Glutamatergic neuron (in vitro differentiated cells): ENCODE data around the gene TOMM7. TPM values are rescaled to one million over a fixed set of nuclear protein-coding genes. Genes with fewer than 3 reads are reported as not detected.

Experiments
- DNase-seq: peaks from one replicate; pipeline ENCODE4 v3.0.0; 2022
- H3K27ac Mint-ChIP-seq: one replicate; pipeline ENCODE4 v1.8.0; 2020; ENCODE audit warnings: mild to moderate bottlenecking, mixed read lengths, inconsistent platforms; ENCODE audit not compliant: unreplicated experiment
- H3K27me3 Mint-ChIP-seq: one replicate; pipeline ENCODE4 v1.8.0; 2020; ENCODE audit warnings: mild to moderate bottlenecking, moderate library complexity, mixed read lengths, inconsistent platforms; ENCODE audit not compliant: unreplicated experiment
- H3K36me3 Mint-ChIP-seq: one replicate; pipeline ENCODE4 v1.8.0; 2020; ENCODE audit warnings: mild to moderate bottlenecking, mixed read lengths, inconsistent platforms; ENCODE audit not compliant: unreplicated experiment
- H3K4me1 Mint-ChIP-seq: one replicate; pipeline ENCODE4 v1.8.0; 2020; ENCODE audit warnings: mild to moderate bottlenecking, low read depth, mixed read lengths, inconsistent platforms; ENCODE audit not compliant: unreplicated experiment
- H3K4me3 Mint-ChIP-seq: one replicate; pipeline ENCODE4 v1.8.0; 2020; ENCODE audit warnings: mild to moderate bottlenecking, mixed read lengths, inconsistent platforms; ENCODE audit not compliant: unreplicated experiment
- H3K9me3 Mint-ChIP-seq: one replicate; pipeline ENCODE4 v1.8.0; 2020; ENCODE audit warnings: mild to moderate bottlenecking, moderate library complexity, mixed read lengths, inconsistent platforms; ENCODE audit not compliant: unreplicated experiment
- CTCF ChIP-seq: fragments of 200-600 bp; sonication (generic); IDR thresholded peaks from one replicate; pipeline ENCODE4 v1.5.0; 2021; ENCODE audit not compliant: partially characterized antibody, unreplicated experiment
- long read RNA-seq: library from polyadenylated mRNA; unstranded; transcript quantifications from one replicate; pipeline ENCODE4 v2.0.0, GENCODE V29; 2020; ENCODE audit not compliant: unreplicated experiment
- total RNA-seq: library from RNA; stranded (reverse); fragmentation: NEBNext Ultra II Directional; extraction: Animal tissue kit (Norgen Biotek cat#: 25700); gene quantifications from one replicate; pipeline ENCODE4 v1.2.1, GENCODE V29; 2021; ENCODE audit not compliant: unreplicated experiment

TOMM7 gene
- 111 TPM for total RNA-seq
- long read RNA-seq, transcript TOMM7-201 (3 exons, 778 nt) = major isoform, 109 of 111 reads
- long read RNA-seq, partial matches to known transcripts = 0 of 111 reads
- long read RNA-seq, other reads (novel, unspliced or antisense) = 2 of 111 reads

- peak within 1 kb of the TSS; percentile 96 for H3K27ac Mint-ChIP-seq
- H3K4me3 Mint-ChIP-seq = peak within 1 kb of the TSS; percentile 99
- no peaks in the 10 kb centered on the region for H3K36me3 Mint-ChIP-seq
- DNase-seq = peak; percentile 89
- TF ChIP-seq CTCF = peak; percentile 64
- H3K9me3 Mint-ChIP-seq = peaks cover 4% of the 10 kb centered on the region
- peaks cover 9% of the 10 kb centered on the region for H3K4me1 Mint-ChIP-seq
- peaks cover 2% of the 10 kb centered on the region for H3K27me3 Mint-ChIP-seq
These were observed at the start of gene TOMM7 for GRCh38 chr7:22822486-22823141. TOMM7 (minus strand) TSS chr7:22822849; CDS start chr7:22822779, 70 bp downstream.

GRCh38 chr7:22872096-22872807 is 49.6 kb upstream of the TOMM7 start:
- H3K27ac Mint-ChIP-seq = peak overlapping the region; percentile 7
- peaks cover 5% of the 10 kb centered on the region for H3K9me3 Mint-ChIP-seq
- H3K36me3 Mint-ChIP-seq = peaks cover 4% of the 10 kb centered on the region
- no peak for DNase-seq
- H3K27me3 Mint-ChIP-seq = peaks cover 2% of the 10 kb centered on the region
- TF ChIP-seq CTCF = no peak
- H3K4me1 Mint-ChIP-seq = peaks cover 22% of the 10 kb centered on the region
- H3K4me3 Mint-ChIP-seq = no peak overlapping the region

- no peak overlapping the region for H3K4me3 Mint-ChIP-seq
- H3K27ac Mint-ChIP-seq = peak overlapping the region; percentile 7
- DNase-seq = no peak
- peaks cover 17% of the 10 kb centered on the region for H3K4me1 Mint-ChIP-seq
- H3K27me3 Mint-ChIP-seq = peaks cover 2% of the 10 kb centered on the region
- no peak for TF ChIP-seq CTCF
- H3K9me3 Mint-ChIP-seq = peaks cover 5% of the 10 kb centered on the region
- H3K36me3 Mint-ChIP-seq = peaks cover 4% of the 10 kb centered on the region
These were observed 49.0 kb upstream of the TOMM7 start for GRCh38 chr7:22871661-22872060.

- peaks cover 4% of the 10 kb centered on the region for H3K36me3 Mint-ChIP-seq
- peaks cover 4% of the 10 kb centered on the region for H3K9me3 Mint-ChIP-seq
These were observed 45.9 kb upstream of the TOMM7 start for GRCh38 chr7:22868509-22868908.

More at GRCh38 chr7:22868509-22868908, 45.9 kb upstream of the TOMM7 start:
- Mint-ChIP-seq H3K27ac (no peak overlapping the region), H3K27me3 (peaks cover 2% of the 10 kb centered on the region), H3K4me1 (peaks cover 12% of the 10 kb centered on the region), H3K4me3 (no peak overlapping the region)
- DNase-seq = no peak
- no peak for TF ChIP-seq CTCF
